Esophagus squamous epithelium (tissue), 4 donors: Measurements from ENCODE around the gene DNAH1.

Source experiments
- CTCF ChIP-seq, 6 experiments: fragments of 450-650 bp in 4 of 6; fragments of 200-600 bp in 2 of 6; sonication (generic) in 2 of 6; IDR thresholded peaks; one replicate each; pipeline ENCODE4 v1.5.1; 2016 to 2019; ENCODE audit warnings: antibody characterized with exemption in 6 of 6, mild to moderate bottlenecking in 4 of 6, moderate library complexity in 4 of 6
- POLR2A ChIP-seq, 4 donors: fragments of 450-650 bp; IDR thresholded peaks; one replicate each; pipeline ENCODE4 v1.6.1; 2017; ENCODE audit warnings: antibody characterized with exemption in 4 of 4, mild to moderate bottlenecking in 4 of 4, moderate library complexity in 3 of 4

- TF ChIP-seq CTCF (IDR thresholded peaks at IDR 0.05) (no peak), POLR2A (IDR thresholded peaks at IDR 0.05) (no peak)
Observed at GRCh38 chr3:52315977-52316764, at the start of gene DNAH1.
